ENCODE results near the gene CSF3. TPM values are rescaled to one million over a fixed set of nuclear protein-coding genes. Genes with fewer than 3 reads are reported as not detected.

The CSF3 gene
- total RNA-seq, 1 donor from 2014 or later: not detected

GRCh38 chr17:39981766-39982375 is 33.4 kb upstream of the CSF3 start:
- peaks cover 17% of the 10 kb centered on the region for H3K4me1 Mint-ChIP-seq (ENCODE audit: low read depth, unreplicated experiment)
- Histone ChIP-seq H3K36me3 (ENCODE audit: insufficient read depth, low read length) (peaks cover 24% of the 10 kb centered on the region), H3K27me3 (ENCODE audit: insufficient read depth, low read length) (no peaks in the 10 kb centered on the region), H3K9me3 (ENCODE audit: insufficient read depth, low read depth, low read length) (no peaks in the 10 kb centered on the region), H4K20me1 (ENCODE audit: insufficient read depth, low read length) (peaks cover 48% of the 10 kb centered on the region), H3K9ac (ENCODE audit: low read length) (peak overlapping the region; percentile 100), H3K4me1 (ENCODE audit: insufficient read depth, low read length) (peaks cover 21% of the 10 kb centered on the region), H2AFZ (ENCODE audit: low read depth, low read length) (no peak overlapping the region), H3K4me2 (ENCODE audit: low read length) (peak overlapping the region; percentile 99), H3K79me2 (ENCODE audit: insufficient read depth, low read length) (peaks cover 50% of the 10 kb centered on the region), H3K27ac (ENCODE audit: low read depth, low read length) (peak overlapping the region; percentile 95), H3K4me3 (ENCODE audit: insufficient read depth, low read depth, low read length) (peak overlapping the region; percentile 99)
- DNase-seq (ENCODE audit: low read depth) (no peak), FAIRE-seq (no peak)
- no peaks in the 10 kb centered on the region for H3K9me3 Mint-ChIP-seq (ENCODE audit: unreplicated experiment)
- peak overlapping the region; percentile 96 for H3K27ac Mint-ChIP-seq (ENCODE audit: unreplicated experiment)
- no peak for TF ChIP-seq EZH2 (IDR thresholded peaks at IDR 0.05; ENCODE audit: insufficient read depth, low read length)
- no peak for TF ChIP-seq CTCF (IDR thresholded peaks at IDR 0.05; ENCODE audit: insufficient read depth, low read depth, low read length)
- H3K4me3 Mint-ChIP-seq (ENCODE audit: unreplicated experiment): peak overlapping the region; percentile 95
- peaks cover 12% of the 10 kb centered on the region for H3K36me3 Mint-ChIP-seq (ENCODE audit: low read depth, unreplicated experiment)
- H3K27me3 Mint-ChIP-seq (ENCODE audit: low read depth, unreplicated experiment): no peaks in the 10 kb centered on the region

GRCh38 chr17:39988206-39988810 is 26.9 kb upstream of the CSF3 start:
- DNase-seq (ENCODE audit: low read depth): no peak

More at GRCh38 chr17:39988206-39988810, 26.9 kb upstream of the CSF3 start:
- H3K27me3 Mint-ChIP-seq (ENCODE audit: low read depth, unreplicated experiment): no peaks in the 10 kb centered on the region
- Histone ChIP-seq H3K4me3 (ENCODE audit: insufficient read depth, low read depth, low read length) (no peak overlapping the region), H3K79me2 (ENCODE audit: insufficient read depth, low read length) (peaks cover 28% of the 10 kb centered on the region), H3K4me2 (ENCODE audit: low read length) (no peak overlapping the region), H3K36me3 (ENCODE audit: insufficient read depth, low read length) (peaks cover 80% of the 10 kb centered on the region), H3K4me1 (ENCODE audit: insufficient read depth, low read length) (no peaks in the 10 kb centered on the region), H3K27ac (ENCODE audit: low read depth, low read length) (no peak overlapping the region), H3K9ac (ENCODE audit: low read length) (no peak overlapping the region), H2AFZ (ENCODE audit: low read depth, low read length) (no peak overlapping the region), H3K27me3 (ENCODE audit: insufficient read depth, low read length) (no peaks in the 10 kb centered on the region), H3K9me3 (ENCODE audit: insufficient read depth, low read depth, low read length) (no peaks in the 10 kb centered on the region), H4K20me1 (ENCODE audit: insufficient read depth, low read length) (peaks cover 59% of the 10 kb centered on the region)
- H3K36me3 Mint-ChIP-seq (ENCODE audit: low read depth, unreplicated experiment): peaks cover 30% of the 10 kb centered on the region
- no peak for FAIRE-seq
- TF ChIP-seq CTCF (IDR thresholded peaks at IDR 0.05; ENCODE audit: insufficient read depth, low read depth, low read length): no peak
- TF ChIP-seq EZH2 (IDR thresholded peaks at IDR 0.05; ENCODE audit: insufficient read depth, low read length): no peak
- no peaks in the 10 kb centered on the region for H3K4me1 Mint-ChIP-seq (ENCODE audit: low read depth, unreplicated experiment)
- no peak overlapping the region for H3K27ac Mint-ChIP-seq (ENCODE audit: unreplicated experiment)
- no peak overlapping the region for H3K4me3 Mint-ChIP-seq (ENCODE audit: unreplicated experiment)
- no peaks in the 10 kb centered on the region for H3K9me3 Mint-ChIP-seq (ENCODE audit: unreplicated experiment)

All from astrocyte (in vitro differentiated cells and primary cell).